ENCODE results near the gene SYT1.

The SYT1 gene

GRCh38 chr12:78898416-78898815 is 33.8 kb downstream of the SYT1 start:
- CTCF ChIA-PET, result no interaction called here
- TF ChIP-seq L3MBTL2 (conservative IDR thresholded peaks at IDR 0.05) (no peak), NFRKB (IDR thresholded peaks at IDR 0.05) (no peak), SUZ12 (IDR thresholded peaks at IDR 0.05) (no peak)
- TF ChIP-seq, protein P1, sequence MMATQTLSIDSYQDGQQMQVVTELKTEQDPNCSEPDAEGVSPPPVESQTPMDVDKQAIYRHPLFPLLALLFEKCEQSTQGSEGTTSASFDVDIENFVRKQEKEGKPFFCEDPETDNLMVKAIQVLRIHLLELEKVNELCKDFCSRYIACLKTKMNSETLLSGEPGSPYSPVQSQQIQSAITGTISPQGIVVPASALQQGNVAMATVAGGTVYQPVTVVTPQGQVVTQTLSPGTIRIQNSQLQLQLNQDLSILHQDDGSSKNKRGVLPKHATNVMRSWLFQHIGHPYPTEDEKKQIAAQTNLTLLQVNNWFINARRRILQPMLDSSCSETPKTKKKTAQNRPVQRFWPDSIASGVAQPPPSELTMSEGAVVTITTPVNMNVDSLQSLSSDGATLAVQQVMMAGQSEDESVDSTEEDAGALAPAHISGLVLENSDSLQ (IDR thresholded peaks at IDR 0.05), result no peak
- POLR2A ChIA-PET, result no interaction called here
- no peak for DNase-seq (ENCODE audit: extremely low spot score)

GRCh38 chr12:78914859-78915331 is 50.3 kb downstream of the SYT1 start:
- ChIA-PET POLR2A (no interaction called here), CTCF (no interaction called here)
- no peak for DNase-seq (ENCODE audit: extremely low spot score)
- TF ChIP-seq SUZ12 (IDR thresholded peaks at IDR 0.05) (no peak), TARDBP (IDR thresholded peaks at IDR 0.05) (no peak), LEF1 (IDR thresholded peaks at IDR 0.05; ENCODE audit: borderline replicate concordance) (no peak), ARNT (IDR thresholded peaks at IDR 0.05) (no peak), SP1 (IDR thresholded peaks at IDR 0.05) (no peak), FOXM1 (IDR thresholded peaks at IDR 0.05; ENCODE audit: borderline replicate concordance) (no peak), NFRKB (IDR thresholded peaks at IDR 0.05) (no peak), HDGF (IDR thresholded peaks at IDR 0.05; ENCODE audit: borderline replicate concordance) (no peak), FOXA1 (IDR thresholded peaks at IDR 0.05) (no peak), FOXK2 (IDR thresholded peaks at IDR 0.05) (no peak), ZNF384 (IDR thresholded peaks at IDR 0.05) (no peak), L3MBTL2 (conservative IDR thresholded peaks at IDR 0.05) (no peak), ELF4 (IDR thresholded peaks at IDR 0.05) (no peak)
- TF ChIP-seq, protein P1 (IDR thresholded peaks at IDR 0.05), result no peak

DNA sequence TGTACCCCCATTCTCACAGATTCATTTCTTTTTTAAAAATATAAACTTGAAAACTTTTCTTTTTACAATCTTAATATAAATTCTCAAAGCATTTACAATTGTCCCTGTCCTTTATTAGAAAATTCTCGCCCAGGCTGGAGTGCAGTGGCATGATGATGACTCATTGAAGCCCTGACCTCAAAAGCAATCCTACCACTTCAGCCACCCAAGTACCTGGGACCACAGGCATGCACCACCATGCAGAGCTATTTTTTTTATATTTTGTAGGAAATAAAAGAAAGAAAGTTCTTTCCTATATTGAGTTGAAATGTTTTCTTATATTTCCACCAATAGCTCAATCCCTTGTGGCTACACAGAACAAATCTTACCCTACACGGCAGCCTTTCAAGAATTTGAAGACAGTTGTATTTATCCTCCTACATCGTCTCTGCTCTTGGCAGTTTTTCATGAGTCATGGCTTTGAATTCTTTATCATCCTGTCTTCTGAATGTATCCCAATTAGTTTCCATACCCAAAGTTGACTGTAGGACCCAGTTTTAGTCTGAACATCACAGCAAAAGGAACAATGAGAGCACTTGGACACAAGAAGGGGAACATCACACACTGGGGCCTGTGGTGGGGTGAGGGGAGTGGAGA is 52.4 kb downstream of the SYT1 start:
- TF ChIP-seq ARNT (IDR thresholded peaks at IDR 0.05) (no peak), L3MBTL2 (conservative IDR thresholded peaks at IDR 0.05) (no peak), SP1 (IDR thresholded peaks at IDR 0.05) (no peak), CTBP1 (IDR thresholded peaks at IDR 0.05; ENCODE audit: borderline replicate concordance) (no peak), NFRKB (IDR thresholded peaks at IDR 0.05) (no peak)
- no peak for DNase-seq (ENCODE audit: extremely low spot score)
- ChIA-PET CTCF (no interaction called here), POLR2A (no interaction called here)

- no peak for DNase-seq (ENCODE audit: extremely low spot score)
- TF ChIP-seq TARDBP (IDR thresholded peaks at IDR 0.05) (no peak), BHLHE40 (IDR thresholded peaks at IDR 0.05; ENCODE audit: borderline replicate concordance) (no peak), SUZ12 (IDR thresholded peaks at IDR 0.05) (no peak), FOXK2 (IDR thresholded peaks at IDR 0.05) (no peak), L3MBTL2 (conservative IDR thresholded peaks at IDR 0.05) (no peak), ELF4 (IDR thresholded peaks at IDR 0.05) (no peak), FOXA1 (IDR thresholded peaks at IDR 0.05) (no peak), LEF1 (IDR thresholded peaks at IDR 0.05; ENCODE audit: borderline replicate concordance) (no peak), FOXM1 (IDR thresholded peaks at IDR 0.05; ENCODE audit: borderline replicate concordance) (no peak)
- ChIA-PET CTCF (no interaction called here), POLR2A (no interaction called here)
Measured at GRCh38 chr12:78917513-78917912, 52.9 kb downstream of the SYT1 start.

GRCh38 chr12:78918268-78918667 is 53.7 kb downstream of the SYT1 start:
- CTCF ChIA-PET, result no interaction called here
- TF ChIP-seq TARDBP (IDR thresholded peaks at IDR 0.05) (no peak), SUZ12 (IDR thresholded peaks at IDR 0.05) (no peak), ARNT (IDR thresholded peaks at IDR 0.05) (no peak), NFRKB (IDR thresholded peaks at IDR 0.05) (no peak), SP1 (IDR thresholded peaks at IDR 0.05) (no peak), ZNF384 (IDR thresholded peaks at IDR 0.05) (no peak), L3MBTL2 (conservative IDR thresholded peaks at IDR 0.05) (no peak), HDGF (IDR thresholded peaks at IDR 0.05; ENCODE audit: borderline replicate concordance) (no peak), FOXA1 (IDR thresholded peaks at IDR 0.05) (no peak), ELF4 (IDR thresholded peaks at IDR 0.05) (no peak)
- POLR2A ChIA-PET, result no interaction called here
- no peak for DNase-seq (ENCODE audit: extremely low spot score)

GRCh38 chr12:78928200-78929074 is 63.9 kb downstream of the SYT1 start:
- TF ChIP-seq ARNT (IDR thresholded peaks at IDR 0.05), result no peak
- no peak for TF ChIP-seq NFRKB (IDR thresholded peaks at IDR 0.05)
- TF ChIP-seq, protein P1 (IDR thresholded peaks at IDR 0.05), result no peak
- no peak for TF ChIP-seq FOXM1 (IDR thresholded peaks at IDR 0.05; ENCODE audit: borderline replicate concordance)
- TF ChIP-seq ZNF384 (IDR thresholded peaks at IDR 0.05), result no peak
- no peak for TF ChIP-seq SP1 (IDR thresholded peaks at IDR 0.05)
- TF ChIP-seq FOXA1 (IDR thresholded peaks at IDR 0.05), result no peak
- TF ChIP-seq L3MBTL2 (conservative IDR thresholded peaks at IDR 0.05), result no peak
- TF ChIP-seq LEF1 (IDR thresholded peaks at IDR 0.05; ENCODE audit: borderline replicate concordance), result no peak
- TF ChIP-seq TARDBP (IDR thresholded peaks at IDR 0.05), result no peak
- no peak for TF ChIP-seq BHLHE40 (IDR thresholded peaks at IDR 0.05; ENCODE audit: borderline replicate concordance)
- no peak for TF ChIP-seq HDGF (IDR thresholded peaks at IDR 0.05; ENCODE audit: borderline replicate concordance)
- TF ChIP-seq CTBP1 (IDR thresholded peaks at IDR 0.05; ENCODE audit: borderline replicate concordance), result no peak
- TF ChIP-seq SUZ12 (IDR thresholded peaks at IDR 0.05), result no peak
- no peak for TF ChIP-seq FOXK2 (IDR thresholded peaks at IDR 0.05)
- no peak for TF ChIP-seq ELF4 (IDR thresholded peaks at IDR 0.05)
- DNase-seq (ENCODE audit: extremely low spot score), result no peak
- ChIA-PET POLR2A (no interaction called here), CTCF (interaction anchor here (0.6 kb wide), 1 partner anchor 19 kb away, joined by 3 read pairs; no protein-coding TSS in a partner anchor)
